ENCODE data around the gene NRF1.
A peak's percentile ranks its signal among the peaks of the same experiment; 100 is the strongest.

The NRF1 gene

GRCh38 chr7:129772646-129773280, 161.2 kb downstream of the NRF1 start:
- Histone ChIP-seq H3K36me3 (ENCODE audit: control insufficient read depth, insufficient read depth, low read length) (no peaks in the 10 kb centered on the region), H3K27ac (ENCODE audit: insufficient read depth, low read length, poor library complexity, severe bottlenecking) (no peak overlapping the region), H3K4me3 (ENCODE audit: insufficient read depth, low read depth, low read length, poor library complexity, severe bottlenecking) (no peak overlapping the region), H3K4me1 (ENCODE audit: control insufficient read depth, insufficient read depth, low read length, poor library complexity, severe bottlenecking) (no peaks in the 10 kb centered on the region), H3K27me3 (replicated peaks; ENCODE audit: control insufficient read depth, insufficient read depth, low read length, poor library complexity, severe bottlenecking) (peaks cover 4% of the 10 kb centered on the region), H3K9me3 (ENCODE audit: control insufficient read depth, low read length) (no peaks in the 10 kb centered on the region)
- no peak for DNase-seq

- no peak for DNase-seq
- peaks cover under 1% of the 10 kb centered on the region for H3K4me1 ChIP-seq (ENCODE audit: control insufficient read depth, insufficient read depth, low read length, poor library complexity, severe bottlenecking)
- no peaks in the 10 kb centered on the region for H3K9me3 ChIP-seq (ENCODE audit: control insufficient read depth, low read length)
- H3K36me3 ChIP-seq (ENCODE audit: control insufficient read depth, insufficient read depth, low read length), result no peaks in the 10 kb centered on the region
- H3K27me3 ChIP-seq (replicated peaks; ENCODE audit: control insufficient read depth, insufficient read depth, low read length, poor library complexity, severe bottlenecking), result peaks cover 10% of the 10 kb centered on the region
- H3K4me3 ChIP-seq (ENCODE audit: insufficient read depth, low read depth, low read length, poor library complexity, severe bottlenecking), result no peak overlapping the region
- no peak overlapping the region for H3K27ac ChIP-seq (ENCODE audit: insufficient read depth, low read length, poor library complexity, severe bottlenecking)
Measured at GRCh38 chr7:129773328-129773731, 161.8 kb downstream of the NRF1 start.

GRCh38 chr7:129773871-129774270, 162.4 kb downstream of the NRF1 start:
- Histone ChIP-seq H3K4me3 (ENCODE audit: insufficient read depth, low read depth, low read length, poor library complexity, severe bottlenecking) (no peak overlapping the region), H3K27ac (ENCODE audit: insufficient read depth, low read length, poor library complexity, severe bottlenecking) (no peak overlapping the region), H3K27me3 (replicated peaks; ENCODE audit: control insufficient read depth, insufficient read depth, low read length, poor library complexity, severe bottlenecking) (peaks cover 15% of the 10 kb centered on the region), H3K36me3 (ENCODE audit: control insufficient read depth, insufficient read depth, low read length) (no peaks in the 10 kb centered on the region), H3K4me1 (ENCODE audit: control insufficient read depth, insufficient read depth, low read length, poor library complexity, severe bottlenecking) (peaks cover 6% of the 10 kb centered on the region), H3K9me3 (ENCODE audit: control insufficient read depth, low read length) (no peaks in the 10 kb centered on the region)
- no peak for DNase-seq

GRCh38 chr7:129774359-129774758, 162.8 kb downstream of the NRF1 start:
- Histone ChIP-seq H3K4me3 (ENCODE audit: insufficient read depth, low read depth, low read length, poor library complexity, severe bottlenecking) (no peak overlapping the region), H3K36me3 (ENCODE audit: control insufficient read depth, insufficient read depth, low read length) (no peaks in the 10 kb centered on the region), H3K27me3 (replicated peaks; ENCODE audit: control insufficient read depth, insufficient read depth, low read length, poor library complexity, severe bottlenecking) (peaks cover 20% of the 10 kb centered on the region), H3K4me1 (ENCODE audit: control insufficient read depth, insufficient read depth, low read length, poor library complexity, severe bottlenecking) (peaks cover 11% of the 10 kb centered on the region), H3K9me3 (ENCODE audit: control insufficient read depth, low read length) (no peaks in the 10 kb centered on the region), H3K27ac (ENCODE audit: insufficient read depth, low read length, poor library complexity, severe bottlenecking) (no peak overlapping the region)
- no peak for DNase-seq

- peaks cover 28% of the 10 kb centered on the region for H3K27me3 ChIP-seq (replicated peaks; ENCODE audit: control insufficient read depth, insufficient read depth, low read length, poor library complexity, severe bottlenecking)
- no peak for DNase-seq
Measured at GRCh38 chr7:129774871-129775694, 163.6 kb downstream of the NRF1 start.

GRCh38 chr7:129775695-129776361, 164.3 kb downstream of the NRF1 start:
- H3K36me3 ChIP-seq (ENCODE audit: control insufficient read depth, insufficient read depth, low read length), result no peaks in the 10 kb centered on the region
- H3K27me3 ChIP-seq (replicated peaks; ENCODE audit: control insufficient read depth, insufficient read depth, low read length, poor library complexity, severe bottlenecking), result peaks cover 35% of the 10 kb centered on the region
- no peak overlapping the region for H3K4me3 ChIP-seq (ENCODE audit: insufficient read depth, low read depth, low read length, poor library complexity, severe bottlenecking)
- peaks cover 21% of the 10 kb centered on the region for H3K4me1 ChIP-seq (ENCODE audit: control insufficient read depth, insufficient read depth, low read length, poor library complexity, severe bottlenecking)
- H3K9me3 ChIP-seq (ENCODE audit: control insufficient read depth, low read length), result no peaks in the 10 kb centered on the region
- no peak for DNase-seq
- no peak overlapping the region for H3K27ac ChIP-seq (ENCODE audit: insufficient read depth, low read length, poor library complexity, severe bottlenecking)

More at GRCh38 chr7:129774871-129775694, 163.6 kb downstream of the NRF1 start:
- H3K4me1 ChIP-seq (ENCODE audit: control insufficient read depth, insufficient read depth, low read length, poor library complexity, severe bottlenecking), result peaks cover 14% of the 10 kb centered on the region
- H3K4me3 ChIP-seq (ENCODE audit: insufficient read depth, low read depth, low read length, poor library complexity, severe bottlenecking), result no peak overlapping the region
- H3K27ac ChIP-seq (ENCODE audit: insufficient read depth, low read length, poor library complexity, severe bottlenecking), result no peak overlapping the region
- H3K9me3 ChIP-seq (ENCODE audit: control insufficient read depth, low read length), result no peaks in the 10 kb centered on the region
- H3K36me3 ChIP-seq (ENCODE audit: control insufficient read depth, insufficient read depth, low read length), result no peaks in the 10 kb centered on the region

GRCh38 chr7:129776362-129776722, 164.8 kb downstream of the NRF1 start:
- Histone ChIP-seq H3K4me1 (ENCODE audit: control insufficient read depth, insufficient read depth, low read length, poor library complexity, severe bottlenecking) (peaks cover 26% of the 10 kb centered on the region), H3K27ac (ENCODE audit: insufficient read depth, low read length, poor library complexity, severe bottlenecking) (no peak overlapping the region), H3K9me3 (ENCODE audit: control insufficient read depth, low read length) (no peaks in the 10 kb centered on the region), H3K36me3 (ENCODE audit: control insufficient read depth, insufficient read depth, low read length) (no peaks in the 10 kb centered on the region), H3K4me3 (ENCODE audit: insufficient read depth, low read depth, low read length, poor library complexity, severe bottlenecking) (no peak overlapping the region), H3K27me3 (replicated peaks; ENCODE audit: control insufficient read depth, insufficient read depth, low read length, poor library complexity, severe bottlenecking) (peaks cover 40% of the 10 kb centered on the region)
- no peak for DNase-seq

- Histone ChIP-seq H3K4me1 (ENCODE audit: control insufficient read depth, insufficient read depth, low read length, poor library complexity, severe bottlenecking) (peaks cover 36% of the 10 kb centered on the region), H3K27me3 (replicated peaks; ENCODE audit: control insufficient read depth, insufficient read depth, low read length, poor library complexity, severe bottlenecking) (peaks cover 49% of the 10 kb centered on the region)
- DNase-seq, result no peak
Measured at GRCh38 chr7:129777195-129777844, 165.8 kb downstream of the NRF1 start.

GRCh38 chr7:129777993-129778769, 166.7 kb downstream of the NRF1 start:
- Histone ChIP-seq H3K4me1 (ENCODE audit: control insufficient read depth, insufficient read depth, low read length, poor library complexity, severe bottlenecking) (peaks cover 45% of the 10 kb centered on the region), H3K36me3 (ENCODE audit: control insufficient read depth, insufficient read depth, low read length) (no peaks in the 10 kb centered on the region), H3K27ac (ENCODE audit: insufficient read depth, low read length, poor library complexity, severe bottlenecking) (no peak overlapping the region), H3K27me3 (replicated peaks; ENCODE audit: control insufficient read depth, insufficient read depth, low read length, poor library complexity, severe bottlenecking) (peaks cover 58% of the 10 kb centered on the region), H3K9me3 (ENCODE audit: control insufficient read depth, low read length) (no peaks in the 10 kb centered on the region), H3K4me3 (ENCODE audit: insufficient read depth, low read depth, low read length, poor library complexity, severe bottlenecking) (peak overlapping the region; percentile 54)
- DNase-seq, result no peak

More at GRCh38 chr7:129777195-129777844, 165.8 kb downstream of the NRF1 start:
- no peaks in the 10 kb centered on the region for H3K9me3 ChIP-seq (ENCODE audit: control insufficient read depth, low read length)
- H3K27ac ChIP-seq (ENCODE audit: insufficient read depth, low read length, poor library complexity, severe bottlenecking), result no peak overlapping the region
- no peaks in the 10 kb centered on the region for H3K36me3 ChIP-seq (ENCODE audit: control insufficient read depth, insufficient read depth, low read length)
- H3K4me3 ChIP-seq (ENCODE audit: insufficient read depth, low read depth, low read length, poor library complexity, severe bottlenecking), result no peak overlapping the region
